ENCODE results near the gene S100A2. TPM values are rescaled to one million over a fixed set of nuclear protein-coding genes. Genes with fewer than 3 reads are reported as not detected.

The S100A2 gene
- total and polyA plus RNA-seq, 4 donors, result 1.1 to 261 (median 54.8) TPM

- Histone ChIP-seq H3K27ac (ENCODE audit: low read depth in 1 of 2, low read length in 1 of 2) (no peak overlapping the region), H3K9ac (ENCODE audit: insufficient read depth in 1 of 2, low read length in 2 of 2) (no peak overlapping the region), H3K27me3 (ENCODE audit: control insufficient read depth in 3 of 3, insufficient read depth in 3 of 3, low read length in 2 of 3) (no peaks in the 10 kb centered on the region), H3K36me3 (ENCODE audit: control insufficient read depth in 4 of 4, insufficient read depth in 4 of 4, low read length in 4 of 4) (no peaks in the 10 kb centered on the region), H3K9me3 (ENCODE audit: control insufficient read depth in 4 of 4, insufficient read depth in 3 of 4, low read length in 3 of 4) (no peaks in the 10 kb centered on the region), H3K4me1 (ENCODE audit: control insufficient read depth in 5 of 5, insufficient read depth in 5 of 5, low read length in 5 of 5) (peaks cover 0 to 5% (median 2%) of the 10 kb centered on the region in 5 donors), H3K4me3 (no peak overlapping the region)
- TF ChIP-seq CTCF (IDR thresholded peaks at IDR 0.05; ENCODE audit: control extremely low read depth, extremely low read depth), result no peak
- DNase-seq (no peak), ATAC-seq (ENCODE audit: insufficient read depth, low FRiP score) (no peak)
- WGBS, 2 donors, result 97 to 100% methylated on average over 2 of the region's 2 CpGs
Measured at GRCh38 chr1:153560241-153560640, 5.4 kb downstream of the S100A2 start.

GRCh38 chr1:153557877-153558276 lies 7.8 kb downstream of the S100A2 start:
- H3K9me3 ChIP-seq (ENCODE audit: control insufficient read depth in 4 of 4, insufficient read depth in 3 of 4, low read length in 3 of 4), result no peaks in the 10 kb centered on the region
- no peak overlapping the region for H3K4me3 ChIP-seq
- H3K9ac ChIP-seq (ENCODE audit: insufficient read depth in 1 of 2, low read length in 2 of 2), result no peak overlapping the region
- 90 to 96% methylated on average over 3 of the region's 3 CpGs for WGBS, 2 donors
- no peaks in the 10 kb centered on the region for H3K36me3 ChIP-seq (ENCODE audit: control insufficient read depth in 4 of 4, insufficient read depth in 4 of 4, low read length in 4 of 4)
- TF ChIP-seq CTCF (IDR thresholded peaks at IDR 0.05; ENCODE audit: control extremely low read depth, extremely low read depth), result no peak
- DNase-seq (no peak), ATAC-seq (ENCODE audit: insufficient read depth, low FRiP score) (no peak)
- no peaks in the 10 kb centered on the region for H3K27me3 ChIP-seq (ENCODE audit: control insufficient read depth in 3 of 3, insufficient read depth in 3 of 3, low read length in 2 of 3)
- H3K4me1 ChIP-seq (ENCODE audit: control insufficient read depth in 5 of 5, insufficient read depth in 5 of 5, low read length in 5 of 5), result peaks cover 0 to 16% (median 4%) of the 10 kb centered on the region in 5 donors
- H3K27ac ChIP-seq (ENCODE audit: low read depth in 1 of 2, low read length in 1 of 2), result no peak overlapping the region

- no peaks in the 10 kb centered on the region for H3K36me3 ChIP-seq (ENCODE audit: control insufficient read depth in 4 of 4, insufficient read depth in 4 of 4, low read length in 4 of 4)
- H3K9me3 ChIP-seq (ENCODE audit: control insufficient read depth in 4 of 4, insufficient read depth in 3 of 4, low read length in 3 of 4), result no peaks in the 10 kb centered on the region
- TF ChIP-seq CTCF (IDR thresholded peaks at IDR 0.05; ENCODE audit: control extremely low read depth, extremely low read depth), result no peak
- ATAC-seq (ENCODE audit: insufficient read depth, low FRiP score) (no peak), DNase-seq (no peak)
- 79 to 84% methylated on average over 1 of the region's 1 CpG for WGBS, 2 donors
- H3K4me3 ChIP-seq, result no peak overlapping the region
- peaks cover 0 to 16% (median 4%) of the 10 kb centered on the region in 5 donors for H3K4me1 ChIP-seq (ENCODE audit: control insufficient read depth in 5 of 5, insufficient read depth in 5 of 5, low read length in 5 of 5)
- H3K27me3 ChIP-seq (ENCODE audit: control insufficient read depth in 3 of 3, insufficient read depth in 3 of 3, low read length in 2 of 3), result no peaks in the 10 kb centered on the region
- H3K27ac ChIP-seq (ENCODE audit: low read depth in 1 of 2, low read length in 1 of 2), result no peak overlapping the region
- H3K9ac ChIP-seq (ENCODE audit: insufficient read depth in 1 of 2, low read length in 2 of 2), result no peak overlapping the region
Measured at GRCh38 chr1:153556348-153556747, 9.3 kb downstream of the S100A2 start.
